ENCODE data around the gene HEPH.

Gene HEPH

GRCh38 chrX:66144258-66144657, 19.8 kb upstream of the HEPH start:
- no peak for TF ChIP-seq CTCF (IDR thresholded peaks at IDR 0.05; ENCODE audit: low read depth, low read length)

GRCh38 chrX:66149519-66149918, 14.5 kb upstream of the HEPH start:
- peaks cover 27% of the 10 kb centered on the region for H3K27me3 ChIP-seq (ENCODE audit: insufficient read depth, low read depth, severe bottlenecking)
- no peak overlapping the region for H3K27ac ChIP-seq
- H3K36me3 ChIP-seq: no peaks in the 10 kb centered on the region
- DNase-seq: no peak
- no peaks in the 10 kb centered on the region for H3K9me3 ChIP-seq (ENCODE audit: severe bottlenecking)
- no peak for TF ChIP-seq CTCF (IDR thresholded peaks at IDR 0.05; ENCODE audit: low read depth, low read length)
- H3K4me3 ChIP-seq (ENCODE audit: low read depth, low read length): no peak overlapping the region

More at GRCh38 chrX:66144258-66144657, 19.8 kb upstream of the HEPH start:
- Histone ChIP-seq H3K36me3 (no peaks in the 10 kb centered on the region), H3K27me3 (ENCODE audit: insufficient read depth, low read depth, severe bottlenecking) (peaks cover 2% of the 10 kb centered on the region), H3K9me3 (ENCODE audit: severe bottlenecking) (no peaks in the 10 kb centered on the region), H3K4me3 (ENCODE audit: low read depth, low read length) (no peak overlapping the region), H3K27ac (no peak overlapping the region)
- DNase-seq: no peak

GRCh38 chrX:66150163-66150562, 13.9 kb upstream of the HEPH start:
- Histone ChIP-seq H3K4me3 (ENCODE audit: low read depth, low read length) (no peak overlapping the region), H3K36me3 (no peaks in the 10 kb centered on the region), H3K27me3 (ENCODE audit: insufficient read depth, low read depth, severe bottlenecking) (peaks cover 27% of the 10 kb centered on the region), H3K27ac (no peak overlapping the region), H3K9me3 (ENCODE audit: severe bottlenecking) (no peaks in the 10 kb centered on the region)
- TF ChIP-seq CTCF (IDR thresholded peaks at IDR 0.05; ENCODE audit: low read depth, low read length): no peak
- no peak for DNase-seq

GRCh38 chrX:66162331-66162822, 1.7 kb upstream of the HEPH start:
- DNase-seq: no peak
- no peak for TF ChIP-seq CTCF (IDR thresholded peaks at IDR 0.05; ENCODE audit: low read depth, low read length)
- peaks cover 10% of the 10 kb centered on the region for H3K27me3 ChIP-seq (ENCODE audit: insufficient read depth, low read depth, severe bottlenecking)
- H3K36me3 ChIP-seq: no peaks in the 10 kb centered on the region
- H3K27ac ChIP-seq: no peak overlapping the region
- no peak overlapping the region for H3K4me3 ChIP-seq (ENCODE audit: low read depth, low read length)
- no peaks in the 10 kb centered on the region for H3K9me3 ChIP-seq (ENCODE audit: severe bottlenecking)

- no peak for TF ChIP-seq CTCF (IDR thresholded peaks at IDR 0.05; ENCODE audit: low read depth, low read length)
- Histone ChIP-seq H3K36me3 (no peaks in the 10 kb centered on the region), H3K4me3 (ENCODE audit: low read depth, low read length) (no peak overlapping the region), H3K9me3 (ENCODE audit: severe bottlenecking) (no peaks in the 10 kb centered on the region), H3K27ac (no peak overlapping the region), H3K27me3 (ENCODE audit: insufficient read depth, low read depth, severe bottlenecking) (peaks cover 10% of the 10 kb centered on the region)
- DNase-seq: no peak
These were observed 600 bp upstream of the HEPH start for GRCh38 chrX:66163447-66163846.

GRCh38 chrX:66164470-66164869, 423 bp downstream of the HEPH start:
- Histone ChIP-seq H3K27ac (no peak overlapping the region), H3K9me3 (ENCODE audit: severe bottlenecking) (no peaks in the 10 kb centered on the region), H3K27me3 (ENCODE audit: insufficient read depth, low read depth, severe bottlenecking) (peaks cover 10% of the 10 kb centered on the region), H3K36me3 (no peaks in the 10 kb centered on the region), H3K4me3 (ENCODE audit: low read depth, low read length) (no peak overlapping the region)
- no peak for DNase-seq
- TF ChIP-seq CTCF (IDR thresholded peaks at IDR 0.05; ENCODE audit: low read depth, low read length): no peak
